Endodermal cell (in vitro differentiated cells): Measurements from ENCODE around the gene CYREN. TPM values are rescaled to one million over a fixed set of nuclear protein-coding genes. Genes with fewer than 3 reads are reported as not detected.

ENCODE experiments used
- DNase-seq: peaks from one replicate; pipeline ENCODE4 v3.0.0-alpha.2; 2017
- H3K27ac ChIP-seq: 2 replicates; pipeline ENCODE4 v1.5.1; 2013; ENCODE audit warnings: mild to moderate bottlenecking, low read depth, low read length, moderate library complexity
- H3K27me3 ChIP-seq: 2 replicates; pipeline ENCODE4 v1.6.1; 2013; ENCODE audit warnings: mild to moderate bottlenecking, low read length, moderate library complexity; ENCODE audit not compliant: insufficient read depth, control insufficient read depth, poor library complexity, severe bottlenecking
- H3K36me3 ChIP-seq: 2 replicates; pipeline ENCODE4 v1.7.0; 2013; ENCODE audit warnings: mild to moderate bottlenecking, low read length, moderate library complexity; ENCODE audit not compliant: control insufficient read depth, insufficient read depth
- H3K4me1 ChIP-seq: one replicate; pipeline ENCODE4 v1.7.0; 2013; ENCODE audit warnings: low read length; ENCODE audit not compliant: control insufficient read depth, insufficient read depth
- H3K4me3 ChIP-seq: 2 replicates; pipeline ENCODE4 v1.5.1; 2013; ENCODE audit warnings: mild to moderate bottlenecking, low read length, moderate library complexity
- H3K9ac ChIP-seq: 2 replicates; pipeline ENCODE4 v1.6.1; 2013; ENCODE audit warnings: mild to moderate bottlenecking, low read length, moderate library complexity; ENCODE audit not compliant: poor library complexity, severe bottlenecking; ENCODE audit errors: extremely low read depth
- H3K9me3 ChIP-seq: 2 replicates; pipeline ENCODE4 v1.6.1; 2013; ENCODE audit warnings: mild to moderate bottlenecking, low read length, moderate library complexity; ENCODE audit not compliant: control insufficient read depth
- H3K27ac Mint-ChIP-seq: 2 replicates; pipeline ENCODE4 v1.8.0; 2020; ENCODE audit warnings: mixed read lengths
- H3K27me3 Mint-ChIP-seq: 2 replicates; pipeline ENCODE4 v1.8.0; 2021; ENCODE audit warnings: mild to moderate bottlenecking, mixed read lengths; ENCODE audit not compliant: insufficient read depth
- H3K36me3 Mint-ChIP-seq: 2 replicates; pipeline ENCODE4 v1.8.0; 2020; ENCODE audit warnings: low read depth, mixed read lengths
- H3K4me1 Mint-ChIP-seq: 2 replicates; pipeline ENCODE4 v1.8.0; 2020; ENCODE audit warnings: mixed read lengths
- H3K4me3 Mint-ChIP-seq: 2 replicates; pipeline ENCODE4 v1.8.0; 2020; ENCODE audit warnings: mild to moderate bottlenecking, moderate library complexity, mixed read lengths
- H3K9me3 Mint-ChIP-seq: 2 replicates; pipeline ENCODE4 v1.8.0; 2020; ENCODE audit warnings: mild to moderate bottlenecking, mixed read lengths
- CTCF ChIP-seq: fragments of 200-600 bp; sonication (generic); conservative IDR thresholded peaks from 2 replicates; pipeline ENCODE4 v1.5.0; 2021; ENCODE audit warnings: antibody characterized with exemption, mild to moderate bottlenecking
- WGBS, 2 experiments: methylation state at CpG; one replicate each; pipeline versions ENCODE4 v1.1.5 to v1.1.7; 2013; ENCODE audit warnings: missing lambda C conversion rate in 2 of 2, mixed read lengths in 1 of 2; ENCODE audit not compliant: insufficient coverage in 1 of 2, insufficient read length in 1 of 2; 5-methylcytosine and 5-hydroxymethylcytosine counted together
- total RNA-seq, 2 donors: library from RNA; stranded (reverse); fragmentation: NEBNext Ultra II Directional in 1 of 2; extraction: Animal tissue kit (Norgen Biotek cat#: 25700) in 1 of 2; gene quantifications; 2 replicates in 1 of 2; 3 replicates in 1 of 2; pipeline ENCODE4 v1.2.1, GENCODE V29; 2021

Gene CYREN
- total RNA-seq, 2 donors from 2014 or later = 60.6 to 67.8 TPM

- Mint-ChIP-seq H3K36me3 (peaks cover 20% of the 10 kb centered on the region), H3K27ac (no peak overlapping the region), H3K4me1 (no peaks in the 10 kb centered on the region), H3K27me3 (no peaks in the 10 kb centered on the region), H3K4me3 (no peak overlapping the region), H3K9me3 (peaks cover 45% of the 10 kb centered on the region)
- Histone ChIP-seq H3K9ac (no peak overlapping the region), H3K9me3 (peaks cover 27% of the 10 kb centered on the region), H3K27ac (no peak overlapping the region), H3K4me1 (no peaks in the 10 kb centered on the region), H3K27me3 (no peaks in the 10 kb centered on the region), H3K36me3 (no peaks in the 10 kb centered on the region), H3K4me3 (no peak overlapping the region)
- no peak for DNase-seq
- 86 to 100% methylated on average over 1 of the region's 1 CpG for WGBS, 2 experiments
- TF ChIP-seq CTCF = no peak
These were observed 18.1 kb downstream of the CYREN start for GRCh38 chr7:135152442-135152841.

GRCh38 chr7:135151533-135151932 is 19.0 kb downstream of the CYREN start:
- no peak overlapping the region for H3K9ac ChIP-seq
- 77 to 80% methylated on average over 6 of the region's 6 CpGs for whole genome bisulfite sequencing, 2 experiments
- no peaks in the 10 kb centered on the region for H3K27me3 Mint-ChIP-seq
- H3K4me3 Mint-ChIP-seq = no peak overlapping the region
- no peak overlapping the region for H3K4me3 ChIP-seq
- no peaks in the 10 kb centered on the region for H3K27me3 ChIP-seq
- H3K9me3 Mint-ChIP-seq = peaks cover 35% of the 10 kb centered on the region
- DNase-seq = no peak
- TF ChIP-seq CTCF = no peak
- no peaks in the 10 kb centered on the region for H3K4me1 Mint-ChIP-seq
- H3K36me3 ChIP-seq = no peaks in the 10 kb centered on the region
- peaks cover 11% of the 10 kb centered on the region for H3K36me3 Mint-ChIP-seq
- no peaks in the 10 kb centered on the region for H3K4me1 ChIP-seq
- H3K9me3 ChIP-seq = peaks cover 18% of the 10 kb centered on the region
- H3K27ac Mint-ChIP-seq = no peak overlapping the region
- H3K27ac ChIP-seq = no peak overlapping the region

- Histone ChIP-seq H3K9ac (no peak overlapping the region), H3K9me3 (peaks cover 14% of the 10 kb centered on the region), H3K4me1 (no peaks in the 10 kb centered on the region), H3K27me3 (no peaks in the 10 kb centered on the region), H3K36me3 (no peaks in the 10 kb centered on the region), H3K4me3 (no peak overlapping the region), H3K27ac (no peak overlapping the region)
- Mint-ChIP-seq H3K9me3 (peaks cover 31% of the 10 kb centered on the region), H3K4me3 (no peak overlapping the region), H3K4me1 (no peaks in the 10 kb centered on the region), H3K27ac (no peak overlapping the region), H3K36me3 (peaks cover 7% of the 10 kb centered on the region), H3K27me3 (no peaks in the 10 kb centered on the region)
- 92 to 94% methylated on average over 2 of the region's 2 CpGs for WGBS, 2 experiments
- DNase-seq = no peak
- TF ChIP-seq CTCF = no peak
These were observed 19.4 kb downstream of the CYREN start for GRCh38 chr7:135151132-135151531.
